IMR-90 (cell line): ENCODE results near the gene TXNL4A. TPM values are rescaled to one million over a fixed set of nuclear protein-coding genes. Genes with fewer than 3 reads are reported as not detected.

Experiments used
- ATAC-seq: fragments of 200-7000 bp; cut with Tn5 transposase; 2 replicates; pipeline ENCODE4 v1.9.1; 2020; ENCODE audit warnings: low read depth, mild to moderate bottlenecking, moderate library complexity
- BruUV-seq: library from RNA; stranded (reverse); fragments of 400-500 nt; replicated peaks from 2 replicates; lab custom pipeline; 2021; lab: Mats Ljungman, UMichigan
- CTCF ChIA-PET: fragments of 300-600 bp; formaldehyde crosslinking; extraction: SDS; loops from one replicate; lab custom pipeline; 2021; ENCODE audit warnings: antibody characterized with exemption; lab: Yijun Ruan, JAX
- POLR2A ChIA-PET: fragments of 300-600 bp; sonication (Branson Sonifier 250); formaldehyde crosslinking; loops from one replicate; lab custom pipeline; 2022; ENCODE audit warnings: antibody characterized with exemption; ENCODE audit not compliant: unreplicated experiment; lab: Charles Lee
- DNase-seq: peaks from one replicate; pipeline ENCODE4 v3.0.0; 2013
- H2AFZ ChIP-seq: replicated peaks from 2 replicates; pipeline ENCODE3; 2013; ENCODE audit warnings: low read length, mild to moderate bottlenecking; ENCODE audit not compliant: poor library complexity
- H2AK5ac ChIP-seq: 2 replicates; pipeline ENCODE4 v1.6.1; 2013; ENCODE audit warnings: low read depth, low read length, inconsistent platforms
- H2AK9ac ChIP-seq: replicated peaks from 2 replicates; pipeline ENCODE3; 2013; ENCODE audit warnings: mild to moderate bottlenecking, low read depth, low read length, moderate library complexity; ENCODE audit not compliant: poor library complexity
- H2BK120ac ChIP-seq: 2 replicates; pipeline ENCODE4 v1.6.1; 2013; ENCODE audit warnings: low read depth, low read length, inconsistent platforms
- H2BK15ac ChIP-seq: 3 replicates; pipeline ENCODE4 v1.6.1; 2013; ENCODE audit warnings: low read depth, low read length, inconsistent platforms
- H2BK20ac ChIP-seq: 2 replicates; pipeline ENCODE4 v1.6.1; 2013; ENCODE audit warnings: low read depth, mild to moderate bottlenecking, inconsistent platforms, low read length, moderate library complexity
- H2BK5ac ChIP-seq: 2 replicates; pipeline ENCODE4 v1.6.1; 2013; ENCODE audit warnings: mild to moderate bottlenecking, low read depth, low read length, inconsistent platforms; ENCODE audit not compliant: poor library complexity, severe bottlenecking
- H3K14ac ChIP-seq: replicated peaks from 2 replicates; pipeline ENCODE4 v1.6.1; 2013; ENCODE audit warnings: low read depth, low read length, inconsistent platforms
- H3K18ac ChIP-seq: 2 replicates; pipeline ENCODE4 v1.6.1; 2013; ENCODE audit warnings: low read depth, low read length, control low read depth
- H3K23ac ChIP-seq: 2 replicates; pipeline ENCODE4 v1.6.1; 2013; ENCODE audit warnings: low read depth, low read length, inconsistent platforms
- H3K27ac ChIP-seq: 2 replicates; pipeline ENCODE4 v1.5.1; 2013; ENCODE audit warnings: mild to moderate bottlenecking, control low read depth, low read length; ENCODE audit not compliant: insufficient read depth
- H3K27me3 ChIP-seq: 2 replicates; pipeline ENCODE4 v1.6.1; 2013; ENCODE audit warnings: low read length; ENCODE audit not compliant: control insufficient read depth, insufficient read depth
- H3K36me3 ChIP-seq: 2 replicates; pipeline ENCODE4 v1.6.1; 2013; ENCODE audit warnings: low read length, mixed read lengths; ENCODE audit not compliant: control insufficient read depth, insufficient read depth
- H3K4ac ChIP-seq: 2 replicates; pipeline ENCODE4 v1.6.1; 2013; ENCODE audit warnings: low read depth, low read length, inconsistent platforms
- H3K4me1 ChIP-seq: 2 replicates; pipeline ENCODE4 v1.6.1; 2013; ENCODE audit warnings: low read length, mixed read lengths; ENCODE audit not compliant: control insufficient read depth, insufficient read depth
- H3K4me2 ChIP-seq: 2 replicates; pipeline ENCODE4 v1.6.1; 2013; ENCODE audit warnings: low read depth, mild to moderate bottlenecking, control low read depth, low read length, moderate library complexity
- H3K4me3 ChIP-seq: 2 replicates; pipeline ENCODE4 v1.5.1; 2013; ENCODE audit warnings: low read depth, mild to moderate bottlenecking, control low read depth, low read length, moderate library complexity; ENCODE audit not compliant: insufficient read depth
- H3K56ac ChIP-seq: 2 replicates; pipeline ENCODE4 v1.6.1; 2013; ENCODE audit warnings: low read length, inconsistent platforms; ENCODE audit not compliant: insufficient read depth; ENCODE audit errors: extremely low read depth
- H3K79me1 ChIP-seq, 2 experiments: 2 replicates each; pipeline ENCODE4 v1.6.1; 2013; ENCODE audit warnings: low read length in 2 of 2, inconsistent platforms in 1 of 2, low read depth in 1 of 2
- H3K9ac ChIP-seq: 2 replicates; pipeline ENCODE4 v1.6.1; 2013; ENCODE audit warnings: low read depth, low read length, control low read depth
- H3K9me1 ChIP-seq: 2 replicates; pipeline ENCODE4 v1.6.1; 2013; ENCODE audit warnings: low read length, inconsistent platforms; ENCODE audit not compliant: insufficient read depth
- H3K9me3 ChIP-seq: 2 replicates; pipeline ENCODE4 v1.6.1; 2013; ENCODE audit warnings: low read length; ENCODE audit not compliant: control insufficient read depth, insufficient read depth
- H4K20me1 ChIP-seq: 2 replicates; pipeline ENCODE4 v1.6.1; 2013; ENCODE audit warnings: low read length, inconsistent platforms; ENCODE audit not compliant: insufficient read depth
- H4K5ac ChIP-seq: 2 replicates; pipeline ENCODE4 v1.6.1; 2013; ENCODE audit warnings: mild to moderate bottlenecking, low read depth, low read length, control low read depth
- H4K8ac ChIP-seq, 2 experiments: 2 replicates each; pipeline ENCODE4 v1.6.1; 2013; ENCODE audit warnings: low read depth in 2 of 2, low read length in 2 of 2, control low read depth in 1 of 2, inconsistent platforms in 1 of 2
- H4K91ac ChIP-seq: 2 replicates; pipeline ENCODE4 v1.6.1; 2013; ENCODE audit warnings: low read depth, low read length, inconsistent platforms; ENCODE audit not compliant: insufficient read depth
- CHD1 ChIP-seq: IDR thresholded peaks from 2 replicates; pipeline ENCODE4 v1.6.1; 2012; ENCODE audit warnings: low read depth, low read length, improper control_type of control experiment
- WGBS, 2 experiments: methylation state at CpG; one replicate each; pipeline versions ENCODE4 v1.1.5 to v1.1.7; 2013; ENCODE audit warnings: missing lambda C conversion rate in 2 of 2; ENCODE audit not compliant: insufficient read length in 1 of 2; ENCODE audit errors: extremely low coverage in 2 of 2; 5-methylcytosine and 5-hydroxymethylcytosine counted together
- dilution Hi-C: fragments of 300-500 bp; cut with HindIII; formaldehyde crosslinking; loops from one replicate; pipeline ENCODE4 v1.14.3; 2018; ENCODE audit warnings: low sequenced_read_pairs; ENCODE audit not compliant: unreplicated experiment
- in situ Hi-C: fragments of 300-500 bp; cut with MboI; formaldehyde crosslinking; loops from 3 replicates; pipeline ENCODE4 v1.14.3; 2019; ENCODE audit warnings: low sequenced_read_pairs, inconsistent platforms, mixed read lengths
- intact Hi-C: fragments of 100-400 bp; cut with micrococcal nuclease; formaldehyde crosslinking; loops from 2 replicates; pipeline ENCODE4 v1.10.0; 2022
- polyA plus RNA-seq, 3 experiments: library from polyadenylated mRNA; depleted of rRNA; stranded (reverse); fragments of >200 nt; gene quantifications; 2 replicates each; pipeline ENCODE4 v1.2.3, GENCODE V29; 2012; ENCODE audit warnings: low replicate concordance in 1 of 3
- total RNA-seq: library from RNA; depleted of rRNA; stranded (reverse); fragments of >200 nt; gene quantifications from 2 replicates; pipeline ENCODE4 v1.2.3, GENCODE V29; 2012

Gene TXNL4A
- total and polyA plus RNA-seq, 2 of the 4 experiments (the other 2 are of a cell fraction) = 38.7 to 103 TPM

GRCh38 chr18:79926715-79927606, 61.4 kb downstream of the TXNL4A start:
- H2AFZ ChIP-seq = no peak overlapping the region
- no peak overlapping the region for H3K23ac ChIP-seq
- no peak overlapping the region for H2BK20ac ChIP-seq
- DNase-seq = no peak
- ChIA-PET POLR2A (no interaction called here), CTCF (no interaction called here)
- H2AK9ac ChIP-seq = no peak overlapping the region
- no peak overlapping the region for H2BK15ac ChIP-seq
- no peak overlapping the region for H3K4me3 ChIP-seq
- H4K5ac ChIP-seq = no peak overlapping the region
- H3K36me3 ChIP-seq = peaks cover 36% of the 10 kb centered on the region
- no peak for TF ChIP-seq CHD1
- no peaks in the 10 kb centered on the region for H3K27me3 ChIP-seq
- no peak overlapping the region for H3K9ac ChIP-seq
- H3K18ac ChIP-seq = no peak overlapping the region
- no peaks in the 10 kb centered on the region for H3K4me1 ChIP-seq
- H2BK5ac ChIP-seq = no peak overlapping the region
- no peak overlapping the region for H3K14ac ChIP-seq
- peaks cover 22 to 44% of the 10 kb centered on the region in 2 experiments; a peak in 3 of 4 replicates for H3K79me1 ChIP-seq
- H3K4me2 ChIP-seq = no peak overlapping the region
- no peak overlapping the region for H3K27ac ChIP-seq
- intact Hi-C loops = no loop called here
- no peak overlapping the region for H3K56ac ChIP-seq
- peaks cover 17% of the 10 kb centered on the region for H3K9me3 ChIP-seq
- WGBS, 2 experiments = 88% methylated on average over 8 of the region's 21 CpGs; no CpG with 5 or more reads in 1 of the 2 experiments
- no peak overlapping the region for H2AK5ac ChIP-seq
- H4K91ac ChIP-seq = no peak overlapping the region
- no peaks in the 10 kb centered on the region for H3K9me1 ChIP-seq
- no TSS peak for BruUV-seq
- H4K20me1 ChIP-seq = peaks cover 13% of the 10 kb centered on the region
- ATAC-seq = no peak
- dilution Hi-C loops = no loop called here
- in situ Hi-C loops = no loop called here
- no peak overlapping the region for H2BK120ac ChIP-seq
- H3K4ac ChIP-seq = no peak overlapping the region
- no peak overlapping the region for H4K8ac ChIP-seq
